GM12873 (cell line): ENCODE measurements around the gene PKMYT1.

Experiments used
- TF ChIP-seq, protein P1 (sequence below): IDR thresholded peaks from 2 replicates; pipeline ENCODE4 v1.5.1; 2012; ENCODE audit warnings: low read depth, mild to moderate bottlenecking, moderate library complexity, low read length, control low read depth; ENCODE audit not compliant: insufficient read depth; ENCODE audit errors: missing control alignments

Gene PKMYT1

DNA sequence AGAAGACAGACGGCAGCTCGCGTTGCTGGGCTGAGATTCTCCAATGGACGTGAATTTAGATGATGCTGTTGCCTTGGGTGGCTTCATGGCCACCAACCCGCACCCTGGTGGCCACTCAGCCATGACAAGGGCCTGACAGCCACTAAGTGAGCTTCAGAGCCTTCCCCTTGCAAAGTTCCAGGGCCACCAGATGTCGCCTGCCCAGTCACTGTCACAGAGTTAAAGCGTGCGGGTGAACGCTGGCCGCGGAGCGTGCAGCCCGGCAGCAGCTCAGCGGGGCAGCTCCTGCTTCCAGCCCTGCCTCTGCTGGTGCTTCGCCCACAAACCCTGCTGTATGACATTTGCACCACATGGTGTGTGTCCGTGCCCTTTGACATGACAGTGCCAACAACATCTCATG, 29.5 kb downstream of the PKMYT1 start:
- TF ChIP-seq, protein P1, sequence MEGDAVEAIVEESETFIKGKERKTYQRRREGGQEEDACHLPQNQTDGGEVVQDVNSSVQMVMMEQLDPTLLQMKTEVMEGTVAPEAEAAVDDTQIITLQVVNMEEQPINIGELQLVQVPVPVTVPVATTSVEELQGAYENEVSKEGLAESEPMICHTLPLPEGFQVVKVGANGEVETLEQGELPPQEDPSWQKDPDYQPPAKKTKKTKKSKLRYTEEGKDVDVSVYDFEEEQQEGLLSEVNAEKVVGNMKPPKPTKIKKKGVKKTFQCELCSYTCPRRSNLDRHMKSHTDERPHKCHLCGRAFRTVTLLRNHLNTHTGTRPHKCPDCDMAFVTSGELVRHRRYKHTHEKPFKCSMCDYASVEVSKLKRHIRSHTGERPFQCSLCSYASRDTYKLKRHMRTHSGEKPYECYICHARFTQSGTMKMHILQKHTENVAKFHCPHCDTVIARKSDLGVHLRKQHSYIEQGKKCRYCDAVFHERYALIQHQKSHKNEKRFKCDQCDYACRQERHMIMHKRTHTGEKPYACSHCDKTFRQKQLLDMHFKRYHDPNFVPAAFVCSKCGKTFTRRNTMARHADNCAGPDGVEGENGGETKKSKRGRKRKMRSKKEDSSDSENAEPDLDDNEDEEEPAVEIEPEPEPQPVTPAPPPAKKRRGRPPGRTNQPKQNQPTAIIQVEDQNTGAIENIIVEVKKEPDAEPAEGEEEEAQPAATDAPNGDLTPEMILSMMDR, result no peak

DNA sequence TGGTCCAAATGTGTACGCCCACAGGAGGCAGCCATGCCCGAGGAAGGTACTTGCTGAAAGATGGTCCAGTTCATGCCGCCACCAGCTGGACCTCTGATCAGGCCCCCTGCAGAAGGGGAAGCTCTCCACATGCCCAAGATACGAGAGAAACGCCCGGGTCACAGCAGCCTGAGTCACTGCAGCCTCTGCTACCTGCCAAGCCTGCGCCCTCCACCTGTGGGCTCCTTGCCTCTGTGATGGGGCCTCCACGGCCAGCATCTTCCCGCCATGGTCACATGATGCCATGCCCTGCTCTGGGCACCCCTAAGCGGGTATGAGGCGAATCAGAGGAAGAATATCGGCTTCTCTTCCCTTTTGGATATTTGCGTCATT, 29.9 kb downstream of the PKMYT1 start:
- TF ChIP-seq, protein P1, result no peak

DNA sequence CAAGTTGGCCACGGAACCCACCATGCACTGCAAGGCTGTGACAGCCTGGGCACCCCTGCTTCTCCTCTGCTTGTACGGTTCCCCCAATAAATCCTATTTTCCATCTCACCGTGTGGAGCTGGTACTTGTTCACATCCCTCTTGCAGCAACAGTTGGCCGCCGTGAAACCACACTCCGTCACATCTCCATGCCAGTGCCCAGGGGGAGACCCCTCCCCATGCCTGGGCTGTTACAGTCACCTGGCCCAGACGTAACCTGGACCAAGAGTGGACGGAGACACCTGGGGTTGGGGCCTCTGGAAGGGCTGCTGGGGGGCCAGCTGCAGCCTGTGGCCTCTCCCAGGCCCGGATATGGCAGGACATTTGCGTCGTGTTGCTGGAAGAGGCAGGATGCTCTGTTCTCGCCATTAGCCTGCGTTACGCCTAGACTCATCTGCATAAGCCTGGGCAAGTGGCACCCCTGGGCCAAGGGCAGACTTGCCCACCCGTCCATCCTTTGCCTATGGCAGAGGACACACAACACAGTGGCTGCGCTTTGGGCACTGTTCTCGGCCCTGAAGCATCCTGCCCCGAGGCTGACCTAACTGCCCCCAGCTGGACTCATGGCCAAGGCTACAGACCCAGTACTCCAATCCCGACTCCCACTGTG, 30.4 kb downstream of the PKMYT1 start:
- TF ChIP-seq, protein P1, result no peak

DNA sequence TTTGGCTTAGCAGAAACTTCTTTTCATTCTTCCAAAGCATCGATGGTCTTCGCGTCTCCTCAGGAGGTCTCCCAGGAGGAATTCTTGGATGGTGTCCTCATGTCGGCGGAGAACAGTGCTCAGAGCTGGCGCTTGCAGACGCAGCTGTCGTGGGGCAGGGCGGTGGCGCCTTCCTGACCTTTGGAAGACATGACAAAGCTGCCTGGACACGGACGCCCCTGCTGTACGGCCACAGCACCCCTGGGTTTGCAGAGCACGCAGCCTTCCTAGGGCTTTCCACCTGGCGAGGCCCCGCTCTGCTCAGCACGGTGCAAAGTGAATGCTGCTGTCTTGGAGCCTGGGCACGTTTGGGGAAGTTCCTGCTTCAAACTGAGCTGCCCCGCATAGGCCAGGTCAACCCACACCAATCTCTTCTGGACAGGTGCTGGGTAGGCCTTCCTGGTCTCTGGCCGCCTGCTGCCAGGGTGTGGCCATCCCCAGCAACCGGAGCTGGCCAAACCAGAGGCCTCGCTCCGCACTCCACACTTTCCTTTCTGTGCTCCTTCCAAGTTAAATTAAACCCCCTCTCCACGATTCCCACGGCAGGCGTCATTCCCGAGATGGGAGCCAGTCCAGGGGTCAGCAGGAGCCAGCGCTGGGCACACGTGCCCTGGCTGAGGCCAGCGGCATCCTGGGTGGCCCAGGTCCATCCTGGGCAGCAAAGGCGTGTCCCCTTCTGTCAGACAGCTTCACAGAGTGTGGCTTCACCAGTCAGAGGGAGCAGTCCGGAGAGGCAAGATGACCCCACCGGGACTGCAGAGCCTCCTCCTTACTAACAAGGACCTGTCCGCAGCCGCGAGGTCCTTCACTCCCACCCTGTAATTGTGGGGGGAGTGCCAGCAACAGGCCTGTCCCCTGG, 31.2 kb downstream of the PKMYT1 start:
- TF ChIP-seq, protein P1, result no peak

DNA sequence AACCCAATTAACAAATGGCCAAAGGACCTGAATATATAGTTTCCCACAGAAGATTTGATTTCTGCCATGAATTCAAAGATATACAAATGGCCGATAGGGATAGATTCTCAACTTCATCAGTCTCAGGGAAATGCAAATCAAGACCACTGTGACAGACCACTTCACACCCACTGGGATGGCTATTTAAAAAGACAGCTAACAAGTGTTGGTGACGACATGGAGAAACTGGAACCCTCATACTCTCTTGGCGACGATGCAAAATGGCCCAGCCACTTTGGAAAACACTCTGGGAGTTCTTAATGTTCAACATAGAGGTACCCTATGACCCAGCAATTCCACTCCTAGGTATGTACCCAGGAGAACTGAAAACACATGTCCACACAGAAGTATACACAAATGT, 33.6 kb downstream of the PKMYT1 start:
- TF ChIP-seq, protein P1, result no peak

DNA sequence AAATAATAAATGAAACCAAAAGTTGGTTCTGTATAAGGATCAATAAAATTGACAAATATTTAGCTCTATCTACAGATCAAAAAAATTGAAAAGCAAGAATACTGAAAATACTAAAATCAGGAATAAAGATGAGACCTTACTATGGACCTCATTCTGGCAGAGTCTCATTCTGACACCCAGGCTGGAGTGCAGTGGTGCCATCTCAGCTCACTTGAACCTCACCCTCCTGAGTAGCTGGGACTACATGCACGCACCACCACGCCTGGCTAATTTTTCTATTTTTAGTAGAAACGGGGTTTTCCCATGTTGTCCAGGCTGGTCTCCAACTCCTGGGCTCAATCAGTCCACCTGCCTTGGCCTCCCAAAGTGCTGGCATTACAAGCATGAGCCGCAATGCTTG, 38.2 kb downstream of the PKMYT1 start:
- TF ChIP-seq, protein P1, result no peak

DNA sequence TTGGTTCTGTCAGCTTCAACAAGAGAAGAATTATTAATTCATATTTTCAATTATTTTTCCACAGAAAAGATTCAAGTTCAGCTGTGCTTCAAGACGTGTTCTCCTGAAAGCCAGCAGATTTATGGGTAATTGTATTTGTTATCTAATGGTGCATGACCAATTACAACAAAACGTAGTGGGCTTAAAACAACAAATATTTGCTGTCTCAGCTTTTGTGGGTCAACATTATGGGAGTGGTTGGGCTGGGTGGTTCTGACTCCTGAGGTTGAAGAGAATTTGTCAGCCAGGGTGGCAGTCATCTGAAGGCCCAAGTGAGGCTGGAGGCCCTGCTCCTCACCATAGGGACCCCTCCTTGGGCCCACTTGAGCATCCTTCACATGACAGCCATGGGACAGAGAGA, 40.3 kb downstream of the PKMYT1 start:
- TF ChIP-seq, protein P1, result no peak
